GM12878 (cell line): ENCODE data around the gene RAB25. TPM values are rescaled to one million over a fixed set of nuclear protein-coding genes. Genes with fewer than 3 reads are reported as not detected.

ENCODE experiments used
- FOS ChIP-seq: IDR thresholded peaks from 3 replicates; pipeline ENCODE4 v1.6.1; 2011; ENCODE audit warnings: borderline replicate concordance; ENCODE audit not compliant: insufficient read length; ENCODE audit errors: extremely low read depth
- JUNB ChIP-seq: IDR thresholded peaks from 2 replicates; pipeline ENCODE4 v1.6.1; 2016; ENCODE audit warnings: antibody characterized with exemption, mild to moderate bottlenecking
- JUND ChIP-seq: IDR thresholded peaks from 2 replicates; pipeline ENCODE4 v1.6.1; 2012; ENCODE audit warnings: low read depth, mild to moderate bottlenecking, low read length, improper control_type of control experiment, moderate library complexity
- MEF2B ChIP-seq: fragments of 450-650 bp; IDR thresholded peaks from 2 replicates; pipeline ENCODE4 v1.6.1; 2018; ENCODE audit warnings: mild to moderate bottlenecking, moderate library complexity; ENCODE audit not compliant: partially characterized antibody, poor library complexity, severe bottlenecking
- NRF1 ChIP-seq: conservative IDR thresholded peaks from 2 replicates; pipeline ENCODE4 v1.6.1; 2011; ENCODE audit warnings: mild to moderate bottlenecking, low read depth, low read length, improper control_type of control experiment
- PAX8 ChIP-seq: fragments of 450-650 bp; IDR thresholded peaks from 2 replicates; pipeline ENCODE4 v1.6.1; 2017; ENCODE audit warnings: mild to moderate bottlenecking, moderate library complexity
- PML ChIP-seq: IDR thresholded peaks from 2 replicates; pipeline ENCODE4 v1.6.1; 2012; ENCODE audit warnings: low read length, inconsistent platforms
- POLR2A ChIP-seq: IDR thresholded peaks from 2 replicates; pipeline ENCODE4 v1.6.1; 2011; ENCODE audit warnings: low read depth, mild to moderate bottlenecking, low read length
- POLR2AphosphoS2 ChIP-seq: IDR thresholded peaks from 2 replicates; pipeline ENCODE4 v1.6.1; 2011; ENCODE audit warnings: low read depth, mild to moderate bottlenecking, low read length, improper control_type of control experiment, moderate library complexity
- SREBF2 ChIP-seq: IDR thresholded peaks from 2 replicates; pipeline ENCODE4 v1.6.1; 2012; ENCODE audit warnings: mild to moderate bottlenecking, low read length
- TBL1XR1 ChIP-seq: IDR thresholded peaks from 2 replicates; pipeline ENCODE4 v1.6.1; 2012; ENCODE audit warnings: low read depth, low read length, improper control_type of control experiment
- YBX1 ChIP-seq: fragments of 450-650 bp; IDR thresholded peaks from 2 replicates; pipeline ENCODE4 v1.6.1; 2016; ENCODE audit warnings: antibody characterized with exemption
- ZNF24 ChIP-seq: fragments of 450-650 bp; IDR thresholded peaks from 2 replicates; pipeline ENCODE4 v1.6.1; 2017; ENCODE audit warnings: antibody characterized with exemption, mild to moderate bottlenecking
- ZNF384 ChIP-seq: IDR thresholded peaks from 2 replicates; pipeline ENCODE4 v1.6.1; 2012; ENCODE audit warnings: low read depth, mild to moderate bottlenecking, low read length, improper control_type of control experiment, borderline replicate concordance
- polyA plus RNA-seq, 11 experiments: library from polyadenylated mRNA; depleted of rRNA in 4 of 11; unstranded in 6 of 11; stranded (reverse) in 5 of 11; fragments of >200 nt; fragmentation: Nextera tagmentation in 4 of 11; fragmentation: Illumina TruSeq in 1 of 11; extraction: Ambion mirVana in 4 of 11; extraction: Trizol in 1 of 11; gene quantifications; 1 replicate in 1 of 11; 2 replicates in 10 of 11; pipeline versions ENCODE4 v1.2.1 to v1.2.3, GENCODE V29; 2011 to 2016; ENCODE audit warnings: inconsistent platforms in 2 of 11, missing spikeins in 2 of 11, low read depth in 1 of 11
- total RNA-seq, 4 experiments: library from RNA; depleted of rRNA in 3 of 4; stranded (reverse); fragments of >200 nt in 3 of 4; fragmentation: Illumina TruSeq in 1 of 4; extraction: Trizol in 1 of 4; gene quantifications; 2 replicates each; pipeline versions ENCODE4 v1.2.1 to v1.2.3, GENCODE V29; 2013 to 2021
- TF ChIP-seq, protein P1 (sequence below): fragments of 450-650 bp; IDR thresholded peaks from 2 replicates; pipeline ENCODE4 v1.6.1; 2017; ENCODE audit warnings: mild to moderate bottlenecking, moderate library complexity
- TF ChIP-seq, protein P2 (sequence below): IDR thresholded peaks from 2 replicates; pipeline ENCODE4 v1.6.1; 2012; ENCODE audit warnings: low read length, inconsistent platforms

The RAB25 gene
- total and polyA plus RNA-seq, 10 of the 15 experiments (the other 5 are each of a cell fraction or from before 2014, with no cell fraction given): 0.16 to 0.36 (median 0.22) TPM; not detected in 7

DNA sequence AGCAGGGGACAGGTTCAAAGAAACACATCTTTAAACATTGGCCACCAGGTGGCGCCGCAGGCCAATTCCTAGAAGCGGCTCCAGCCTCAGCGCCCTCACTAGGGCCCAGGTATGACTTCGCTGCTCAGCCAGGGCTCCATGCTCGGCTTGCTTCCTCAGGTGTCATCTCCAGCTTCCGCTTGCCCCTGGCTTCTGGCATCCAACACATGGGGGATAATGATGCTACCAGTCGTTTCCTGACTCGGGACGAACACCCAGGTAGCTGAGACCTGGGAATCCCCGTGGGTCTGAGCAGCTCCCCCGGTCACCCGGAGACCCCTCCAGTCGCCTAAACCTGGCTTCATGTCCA is 29.9 kb downstream of the RAB25 start (continued):
- TF ChIP-seq POLR2A (no peak), PML (no peak), JUND (no peak), ZNF24 (no peak), TBL1XR1 (no peak), MEF2B (no peak), JUNB (no peak), PAX8 (no peak), NRF1 (no peak), SREBF2 (no peak), YBX1 (no peak), POLR2AphosphoS2 (no peak), FOS (no peak), ZNF384 (no peak)
- TF ChIP-seq, protein P1, sequence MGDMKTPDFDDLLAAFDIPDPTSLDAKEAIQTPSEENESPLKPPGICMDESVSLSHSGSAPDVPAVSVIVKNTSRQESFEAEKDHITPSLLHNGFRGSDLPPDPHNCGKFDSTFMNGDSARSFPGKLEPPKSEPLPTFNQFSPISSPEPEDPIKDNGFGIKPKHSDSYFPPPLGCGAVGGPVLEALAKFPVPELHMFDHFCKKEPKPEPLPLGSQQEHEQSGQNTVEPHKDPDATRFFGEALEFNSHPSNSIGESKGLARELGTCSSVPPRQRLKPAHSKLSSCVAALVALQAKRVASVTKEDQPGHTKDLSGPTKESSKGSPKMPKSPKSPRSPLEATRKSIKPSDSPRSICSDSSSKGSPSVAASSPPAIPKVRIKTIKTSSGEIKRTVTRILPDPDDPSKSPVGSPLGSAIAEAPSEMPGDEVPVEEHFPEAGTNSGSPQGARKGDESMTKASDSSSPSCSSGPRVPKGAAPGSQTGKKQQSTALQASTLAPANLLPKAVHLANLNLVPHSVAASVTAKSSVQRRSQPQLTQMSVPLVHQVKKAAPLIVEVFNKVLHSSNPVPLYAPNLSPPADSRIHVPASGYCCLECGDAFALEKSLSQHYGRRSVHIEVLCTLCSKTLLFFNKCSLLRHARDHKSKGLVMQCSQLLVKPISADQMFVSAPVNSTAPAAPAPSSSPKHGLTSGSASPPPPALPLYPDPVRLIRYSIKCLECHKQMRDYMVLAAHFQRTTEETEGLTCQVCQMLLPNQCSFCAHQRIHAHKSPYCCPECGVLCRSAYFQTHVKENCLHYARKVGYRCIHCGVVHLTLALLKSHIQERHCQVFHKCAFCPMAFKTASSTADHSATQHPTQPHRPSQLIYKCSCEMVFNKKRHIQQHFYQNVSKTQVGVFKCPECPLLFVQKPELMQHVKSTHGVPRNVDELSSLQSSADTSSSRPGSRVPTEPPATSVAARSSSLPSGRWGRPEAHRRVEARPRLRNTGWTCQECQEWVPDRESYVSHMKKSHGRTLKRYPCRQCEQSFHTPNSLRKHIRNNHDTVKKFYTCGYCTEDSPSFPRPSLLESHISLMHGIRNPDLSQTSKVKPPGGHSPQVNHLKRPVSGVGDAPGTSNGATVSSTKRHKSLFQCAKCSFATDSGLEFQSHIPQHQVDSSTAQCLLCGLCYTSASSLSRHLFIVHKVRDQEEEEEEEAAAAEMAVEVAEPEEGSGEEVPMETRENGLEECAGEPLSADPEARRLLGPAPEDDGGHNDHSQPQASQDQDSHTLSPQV: no peak
- TF ChIP-seq, protein P2, sequence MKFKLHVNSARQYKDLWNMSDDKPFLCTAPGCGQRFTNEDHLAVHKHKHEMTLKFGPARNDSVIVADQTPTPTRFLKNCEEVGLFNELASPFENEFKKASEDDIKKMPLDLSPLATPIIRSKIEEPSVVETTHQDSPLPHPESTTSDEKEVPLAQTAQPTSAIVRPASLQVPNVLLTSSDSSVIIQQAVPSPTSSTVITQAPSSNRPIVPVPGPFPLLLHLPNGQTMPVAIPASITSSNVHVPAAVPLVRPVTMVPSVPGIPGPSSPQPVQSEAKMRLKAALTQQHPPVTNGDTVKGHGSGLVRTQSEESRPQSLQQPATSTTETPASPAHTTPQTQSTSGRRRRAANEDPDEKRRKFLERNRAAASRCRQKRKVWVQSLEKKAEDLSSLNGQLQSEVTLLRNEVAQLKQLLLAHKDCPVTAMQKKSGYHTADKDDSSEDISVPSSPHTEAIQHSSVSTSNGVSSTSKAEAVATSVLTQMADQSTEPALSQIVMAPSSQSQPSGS: no peak
